ENCODE results near the gene E2F2.

E2F2 gene

GRCh38 chr1:23469372-23469982 is 61.6 kb downstream of the E2F2 start:
- no peak for FAIRE-seq
- DNase-seq (ENCODE audit: insufficient read length, low spot score): no peak

GRCh38 chr1:23466423-23466989 is 64.5 kb downstream of the E2F2 start:
- no peak for DNase-seq (ENCODE audit: insufficient read length, low spot score)
- FAIRE-seq: no peak

DNA sequence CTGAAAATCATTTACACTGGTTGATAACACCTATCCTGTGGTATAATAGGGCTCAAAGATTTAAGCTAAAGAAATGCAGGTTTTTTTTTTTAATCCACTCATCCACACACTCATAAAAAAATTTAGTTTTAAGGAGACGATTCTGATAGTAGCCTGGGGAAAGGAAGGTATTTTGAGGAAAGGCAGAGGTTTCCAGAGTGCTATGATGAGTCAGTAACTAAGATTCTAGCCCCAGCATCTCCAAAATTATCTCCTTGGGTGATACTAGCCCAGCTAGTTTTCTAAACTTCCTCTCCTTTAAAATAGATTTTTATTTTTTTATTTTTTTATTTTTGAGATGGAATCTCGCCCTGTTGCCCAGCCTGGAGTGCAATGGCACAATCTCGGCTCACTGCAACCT is 67.7 kb downstream of the E2F2 start:
- DNase-seq (ENCODE audit: insufficient read length, low spot score): no peak

GRCh38 chr1:23462766-23463165 is 68.3 kb downstream of the E2F2 start:
- DNase-seq (ENCODE audit: insufficient read length, low spot score) (no peak), FAIRE-seq (no peak)

More for the DNA sequence above, 67.7 kb downstream of the E2F2 start:
- FAIRE-seq: no peak

GRCh38 chr1:23461050-23461449 is 70.0 kb downstream of the E2F2 start:
- DNase-seq (ENCODE audit: insufficient read length, low spot score): no peak
- FAIRE-seq: no peak

GRCh38 chr1:23460519-23460918 is 70.5 kb downstream of the E2F2 start:
- FAIRE-seq (no peak), DNase-seq (ENCODE audit: insufficient read length, low spot score) (no peak)

DNA sequence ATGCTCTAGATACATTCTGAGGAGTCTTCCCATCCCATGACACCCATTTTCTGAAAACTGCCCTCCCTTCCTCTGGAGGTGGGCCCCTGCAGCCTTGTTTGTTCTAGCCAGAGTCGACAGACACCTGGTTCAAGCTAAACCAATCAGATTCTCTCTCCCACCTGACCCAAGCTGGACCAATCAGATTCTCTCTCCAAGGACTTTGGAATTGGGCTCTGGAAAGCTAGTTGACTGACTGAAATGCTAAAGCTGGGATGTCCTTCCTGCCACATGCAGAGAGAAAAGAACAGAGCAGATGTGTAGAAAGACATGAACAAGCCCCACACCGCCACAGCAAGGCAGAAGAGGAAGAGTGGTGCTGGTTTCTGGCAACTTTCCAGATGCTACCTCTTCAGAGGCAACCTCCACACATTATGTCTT is 71.7 kb downstream of the E2F2 start:
- no peak for FAIRE-seq
- DNase-seq (ENCODE audit: insufficient read length, low spot score): no peak

Measured in GM19239 (cell line).